Measurements from ENCODE around the gene TMEM171.

TMEM171 gene

DNA sequence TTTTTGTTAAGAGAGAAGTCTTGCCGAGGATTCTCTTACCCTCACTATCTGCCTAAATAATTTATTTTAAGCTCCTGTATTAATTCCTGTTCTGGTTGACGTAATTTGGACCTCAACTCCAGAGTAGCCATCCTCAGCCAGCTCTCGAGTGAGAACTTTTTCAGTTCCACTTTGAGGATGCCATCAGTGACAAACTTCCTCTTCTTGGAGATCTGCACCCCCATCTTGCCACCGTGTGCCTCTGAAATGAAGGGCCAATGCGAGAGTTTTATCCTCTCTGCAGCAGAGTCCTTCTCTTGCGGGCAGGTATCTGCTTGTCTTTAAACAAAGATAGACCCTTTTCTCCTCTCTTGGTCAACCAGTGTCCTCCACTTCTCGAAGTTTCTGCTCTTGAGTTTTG is 33.1 kb downstream of the TMEM171 start:
- no peak for DNase-seq

DNA sequence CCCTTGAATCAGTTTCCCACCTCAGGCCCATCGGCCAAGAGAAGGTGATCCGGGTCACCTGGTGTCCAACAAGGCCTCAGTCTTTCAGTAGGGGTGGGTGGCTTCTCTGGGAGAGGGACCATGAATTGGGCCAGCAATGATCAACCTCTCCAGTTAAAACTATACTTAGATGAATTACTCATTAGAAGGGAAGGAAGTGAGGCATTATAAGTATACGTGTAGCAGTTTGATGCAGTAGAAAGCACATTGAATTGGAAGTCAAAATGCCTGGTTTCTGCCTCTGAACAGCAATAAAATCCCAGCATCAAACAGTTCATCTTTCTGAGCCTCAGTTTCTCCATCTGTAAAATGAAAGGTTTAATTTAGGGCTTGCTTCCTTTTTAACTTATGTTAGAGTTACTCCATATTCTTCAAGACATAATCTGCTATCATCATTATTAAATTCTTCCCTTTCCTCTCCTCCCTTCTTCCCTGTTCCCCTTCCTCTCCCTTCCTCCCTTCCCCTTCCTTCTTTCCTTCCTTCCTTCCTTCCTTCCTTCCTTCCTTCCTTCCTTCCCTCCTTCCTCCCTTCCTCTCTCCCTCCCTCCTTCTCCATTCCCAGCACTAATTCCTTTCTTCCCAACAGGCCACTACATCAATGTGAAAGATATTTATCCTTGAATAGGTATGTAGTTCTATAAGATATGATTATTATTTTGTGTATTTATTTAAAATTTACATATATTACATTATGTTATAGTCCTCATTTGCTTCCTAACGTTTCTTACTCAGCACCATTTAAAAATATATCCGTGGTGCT is 34.0 kb downstream of the TMEM171 start:
- no peak for DNase-seq

GRCh38 chr5:73155271-73156222 is 35.2 kb downstream of the TMEM171 start:
- no peak for DNase-seq

DNA sequence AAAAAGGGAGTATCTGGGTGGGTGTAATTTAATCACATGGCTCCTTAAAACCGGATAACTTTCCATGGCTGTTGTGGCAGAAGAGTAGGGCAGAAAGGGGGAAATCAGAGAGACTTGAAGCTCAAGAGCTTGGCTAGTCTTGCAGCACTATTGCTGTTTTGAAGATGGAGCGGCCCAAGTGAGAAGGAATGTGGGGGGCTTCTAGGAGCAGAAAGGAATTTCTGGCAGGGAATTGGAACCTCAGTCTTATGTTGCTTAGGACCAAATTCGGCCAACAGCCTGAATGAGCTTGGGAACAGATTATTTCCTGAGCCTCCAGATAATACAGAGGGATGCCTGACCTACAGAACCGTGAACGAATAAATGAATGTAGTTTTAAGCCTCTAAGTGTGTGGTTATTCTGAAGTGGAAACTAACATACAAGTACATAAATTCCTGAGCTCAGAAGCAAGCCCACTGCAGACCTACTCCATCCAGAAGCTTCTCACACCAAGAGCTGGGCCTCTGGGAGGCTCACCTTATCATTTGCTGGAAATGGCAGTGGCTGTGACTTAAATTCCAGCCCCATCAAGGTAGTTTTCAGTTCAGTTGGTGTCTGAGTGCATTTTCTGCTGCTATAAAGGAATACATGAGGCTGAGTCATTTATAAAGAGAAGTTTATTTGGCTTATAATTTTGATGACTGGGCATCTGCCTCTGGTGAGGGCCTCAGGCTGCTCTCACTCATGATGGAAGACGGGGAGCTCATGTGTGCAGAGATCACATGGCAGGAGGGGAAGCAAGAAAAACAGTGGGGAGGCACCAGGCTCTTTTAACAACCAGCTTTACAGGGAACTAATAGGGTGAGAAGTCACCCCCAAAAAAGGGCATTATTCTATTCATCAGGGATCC is 37.3 kb downstream of the TMEM171 start:
- DNase-seq, result no peak

DNA sequence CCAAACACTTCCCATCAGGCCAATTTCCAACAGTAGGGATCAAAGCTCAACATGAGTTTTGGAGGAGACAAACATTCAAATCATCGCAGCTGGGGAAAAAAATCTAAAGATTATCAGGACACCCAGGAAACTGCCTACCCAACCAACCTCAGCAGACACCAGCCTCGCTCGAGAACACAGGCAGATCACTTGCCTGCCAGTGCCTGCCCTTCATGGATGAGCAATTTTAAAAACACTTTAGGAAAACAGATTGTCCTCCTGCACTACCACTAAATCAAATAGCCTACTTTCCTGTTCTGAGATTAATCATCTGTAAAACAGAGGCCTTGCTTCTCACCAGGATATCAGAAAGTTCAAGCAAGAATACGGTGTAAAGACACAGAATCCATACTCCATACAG is 37.9 kb downstream of the TMEM171 start:
- no peak for DNase-seq

- no peak for DNase-seq
Measured at GRCh38 chr5:73160239-73160671, 39.9 kb downstream of the TMEM171 start.

DNA sequence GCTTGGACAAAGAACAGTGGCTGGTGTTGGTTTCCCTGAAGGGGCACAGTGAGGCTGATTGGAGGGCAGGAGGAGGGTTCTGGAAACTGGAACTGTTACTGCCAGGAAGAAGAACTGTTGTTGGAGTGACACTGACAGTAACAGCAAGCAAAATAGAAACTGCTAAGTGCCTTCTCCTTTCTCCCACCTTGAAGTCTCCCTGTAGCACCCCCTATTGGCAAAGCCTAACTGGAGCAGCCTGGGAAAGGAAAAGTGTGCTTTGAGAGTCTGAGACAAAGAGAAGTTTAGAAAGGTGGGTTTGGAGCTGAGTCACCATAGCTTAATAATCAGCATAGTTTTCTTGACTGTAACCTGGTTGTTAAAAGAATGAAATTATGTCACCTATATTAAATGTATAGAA is 50.1 kb downstream of the TMEM171 start:
- DNase-seq, result no peak

GRCh38 chr5:73171495-73171894 is 51.1 kb downstream of the TMEM171 start:
- no peak for DNase-seq

GRCh38 chr5:73172951-73173350 is 52.6 kb downstream of the TMEM171 start, which contains the start of gene TMEM174:
Gene TMEM174 (plus strand): TSS chr5:73173193. CDS start chr5:73173244, 51 bp downstream.
- no peak for DNase-seq

DNA sequence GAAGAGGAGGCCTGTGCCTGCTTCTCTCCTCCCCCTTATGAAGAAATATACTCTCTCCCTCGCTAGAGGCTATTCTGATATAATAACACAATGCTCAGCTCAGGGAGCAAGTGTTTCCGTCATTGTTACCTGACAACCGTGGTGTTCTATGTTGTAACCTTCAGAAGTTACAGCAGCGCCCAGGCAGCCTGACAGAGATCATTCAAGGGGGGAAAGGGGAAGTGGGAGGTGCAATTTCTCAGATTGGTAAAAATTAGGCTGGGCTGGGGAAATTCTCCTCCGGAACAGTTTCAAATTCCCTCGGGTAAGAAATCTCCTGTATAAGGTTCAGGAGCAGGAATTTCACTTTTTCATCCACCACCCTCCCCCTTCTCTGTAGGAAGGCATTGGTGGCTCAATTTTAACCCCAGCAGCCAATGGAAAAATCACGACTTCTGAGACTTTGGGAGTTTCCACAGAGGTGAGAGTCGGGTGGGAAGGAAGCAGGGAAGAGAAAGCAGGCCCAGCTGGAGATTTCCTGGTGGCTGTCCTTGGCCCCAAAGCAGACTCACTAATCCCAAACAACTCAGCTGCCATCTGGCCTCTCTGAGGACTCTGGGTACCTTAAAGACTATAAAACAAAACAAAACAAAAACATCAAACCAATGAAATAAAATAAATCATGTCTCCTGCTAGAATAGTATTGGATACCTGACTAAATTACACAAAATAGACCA is 53.9 kb downstream of the TMEM171 start:
- DNase-seq, result no peak

DNA sequence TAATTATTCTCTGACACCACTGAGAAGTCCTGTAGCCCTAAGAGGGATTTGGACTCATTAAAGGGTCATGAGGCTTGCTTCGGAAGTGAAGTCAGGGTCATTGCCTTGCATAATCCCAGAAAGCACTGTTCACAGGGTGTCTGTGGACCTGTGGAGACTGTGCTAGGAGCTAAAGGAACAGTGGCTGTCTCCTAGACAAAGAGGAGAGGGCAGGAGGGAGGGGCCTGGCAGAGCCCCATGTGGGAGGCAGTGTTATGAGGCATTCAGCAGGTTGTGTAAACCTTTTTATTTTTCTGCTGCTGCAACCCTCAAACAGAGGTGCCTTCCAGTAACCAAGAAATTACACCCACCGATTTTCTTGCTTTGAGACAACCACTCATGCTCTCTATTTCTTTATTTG is 55.9 kb downstream of the TMEM171 start:
- no peak for DNase-seq

GRCh38 chr5:73178265-73178664 is 57.9 kb downstream of the TMEM171 start:
- DNase-seq, result no peak

GRCh38 chr5:73179730-73180129 is 59.4 kb downstream of the TMEM171 start:
- DNase-seq, result no peak

GRCh38 chr5:73180566-73180965 is 60.2 kb downstream of the TMEM171 start:
- DNase-seq, result no peak
